HG03439 (cell line): Measurements from ENCODE around the gene LRP1B.

Experiments used
- ATAC-seq: cut with Tn5 transposase; IDR thresholded peaks from one replicate; pipeline ENCODE4 v1.9.1; 2021; ENCODE audit warnings: mild to moderate bottlenecking, moderate library complexity; ENCODE audit not compliant: unreplicated experiment

Gene LRP1B

GRCh38 chr2:141380008-141380979 is 750.5 kb downstream of the LRP1B start:
- no peak for ATAC-seq

GRCh38 chr2:141364821-141365220 is 766.0 kb downstream of the LRP1B start:
- ATAC-seq: no peak

DNA sequence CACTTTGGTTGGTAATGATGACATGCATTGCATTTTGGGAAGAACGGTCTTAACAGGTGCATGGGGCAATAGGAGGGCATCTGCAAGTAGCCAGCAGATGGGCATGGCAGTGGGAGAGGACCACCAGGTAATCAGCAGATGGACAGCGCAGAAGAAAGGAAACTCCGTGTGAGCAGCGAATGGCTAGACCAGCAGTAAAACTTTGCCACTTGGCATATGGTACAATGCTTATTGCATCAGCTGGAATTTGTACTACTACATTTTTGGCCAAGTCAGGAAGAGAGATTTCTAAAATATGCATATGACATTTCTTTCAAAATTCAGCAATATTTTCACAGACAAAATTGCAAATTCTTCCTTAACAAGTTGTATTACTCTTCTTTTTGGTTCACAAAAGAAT is 768.5 kb downstream of the LRP1B start:
- ATAC-seq: no peak

- no peak for ATAC-seq
Measured at GRCh38 chr2:141348481-141348880, 782.3 kb downstream of the LRP1B start.

DNA sequence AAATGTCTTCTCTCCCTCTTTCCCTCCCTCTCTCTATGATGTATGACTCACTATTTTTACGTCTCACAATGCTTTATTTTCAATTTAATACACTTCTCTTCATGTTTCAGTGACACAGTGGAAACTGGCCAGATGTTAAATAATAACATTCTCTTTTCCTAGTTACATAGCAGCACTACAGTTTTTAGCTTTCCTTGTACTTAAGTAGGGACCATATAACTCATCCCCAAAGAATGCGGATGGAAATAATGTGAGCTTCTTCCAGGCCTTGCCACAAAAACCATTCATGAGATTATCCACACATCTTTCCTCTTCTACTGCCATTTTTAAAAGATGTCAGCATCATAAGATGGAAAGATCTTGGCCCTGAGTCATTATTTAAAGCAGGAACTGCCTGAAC is 789.4 kb downstream of the LRP1B start:
- ATAC-seq: no peak

DNA sequence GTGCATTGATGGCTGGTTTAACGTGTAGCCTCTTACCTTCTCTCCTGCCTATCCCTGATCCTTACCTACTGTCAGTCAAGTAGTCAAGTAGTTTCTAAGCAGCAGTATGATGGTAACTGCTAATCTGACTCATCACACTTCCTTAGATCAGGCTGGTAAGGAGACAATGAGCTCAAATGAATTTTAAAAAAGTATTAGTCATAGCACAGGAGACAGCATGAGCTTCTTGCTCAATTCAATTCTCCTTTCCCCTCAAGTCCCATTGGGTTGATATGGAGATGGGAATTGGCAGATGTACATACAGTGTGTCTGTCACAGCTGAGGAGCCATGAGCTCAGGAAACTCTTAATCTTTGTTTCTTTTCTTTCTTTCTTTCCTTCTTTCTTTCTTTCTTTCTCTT is 799.7 kb downstream of the LRP1B start:
- no peak for ATAC-seq

- no peak for ATAC-seq
Measured at GRCh38 chr2:141329964-141330363, 800.9 kb downstream of the LRP1B start.

- no peak for ATAC-seq
Measured at GRCh38 chr2:141323571-141323970, 807.2 kb downstream of the LRP1B start.

GRCh38 chr2:141317986-141318385 is 812.8 kb downstream of the LRP1B start:
- no peak for ATAC-seq

DNA sequence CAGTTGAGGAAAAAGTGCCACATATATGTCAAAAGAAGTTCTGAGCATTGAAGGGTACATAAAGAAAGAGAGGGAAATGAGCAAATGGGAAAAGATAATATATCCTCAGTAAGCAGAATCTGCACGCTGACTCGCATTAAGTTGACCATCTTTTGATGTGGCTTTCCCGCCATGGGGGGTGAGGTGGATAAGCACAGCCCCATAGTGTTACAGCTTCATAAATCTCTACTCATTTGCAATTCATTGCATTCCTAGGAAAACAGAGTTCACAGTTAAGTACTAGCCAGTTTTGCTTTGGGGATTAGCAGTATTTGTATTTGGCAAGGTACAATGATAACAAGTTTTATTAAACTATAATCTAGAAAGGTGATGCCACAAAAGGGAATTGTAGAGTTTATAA is 814.2 kb downstream of the LRP1B start:
- no peak for ATAC-seq

- ATAC-seq: no peak
Measured at GRCh38 chr2:141316103-141316502, 814.7 kb downstream of the LRP1B start.

GRCh38 chr2:141313972-141314371 is 816.8 kb downstream of the LRP1B start:
- no peak for ATAC-seq

DNA sequence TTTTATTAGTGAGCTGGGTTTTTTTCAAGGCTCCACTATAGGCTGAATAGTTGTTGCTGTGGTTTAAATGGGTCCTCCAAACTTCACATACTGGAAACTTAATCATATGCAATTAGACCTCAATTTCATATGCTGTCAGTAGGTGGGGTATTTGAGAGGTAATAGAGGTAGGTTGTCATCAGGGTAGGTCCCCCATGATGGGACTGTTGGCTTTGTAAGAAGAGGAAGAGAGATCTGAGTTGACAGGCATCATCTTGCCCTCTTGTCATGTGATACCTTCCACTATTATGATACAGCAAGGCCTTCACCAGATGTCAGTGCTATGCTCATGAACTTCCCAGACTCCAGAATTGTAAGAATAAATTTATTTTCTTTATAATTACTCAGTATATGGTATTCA is 819.4 kb downstream of the LRP1B start:
- ATAC-seq: no peak

DNA sequence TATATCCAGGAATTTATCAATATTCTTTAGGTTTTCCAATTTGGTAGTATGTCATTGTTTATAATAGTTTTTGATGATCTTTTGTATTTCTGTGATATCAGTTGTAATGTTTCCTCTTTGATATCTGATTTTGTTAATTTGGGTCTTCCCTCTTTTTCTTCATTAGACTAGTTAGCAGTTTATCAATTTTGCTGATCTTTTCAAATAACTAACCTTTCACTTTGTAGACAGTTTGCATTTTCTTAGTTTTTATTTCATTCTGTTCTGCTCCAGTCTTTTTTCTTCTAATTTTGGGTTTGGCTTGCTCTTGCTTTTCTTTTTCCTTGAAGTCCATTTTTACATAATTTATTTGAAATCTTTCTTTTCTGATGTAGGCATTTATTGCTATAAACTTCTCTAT is 824.4 kb downstream of the LRP1B start:
- ATAC-seq: no peak

DNA sequence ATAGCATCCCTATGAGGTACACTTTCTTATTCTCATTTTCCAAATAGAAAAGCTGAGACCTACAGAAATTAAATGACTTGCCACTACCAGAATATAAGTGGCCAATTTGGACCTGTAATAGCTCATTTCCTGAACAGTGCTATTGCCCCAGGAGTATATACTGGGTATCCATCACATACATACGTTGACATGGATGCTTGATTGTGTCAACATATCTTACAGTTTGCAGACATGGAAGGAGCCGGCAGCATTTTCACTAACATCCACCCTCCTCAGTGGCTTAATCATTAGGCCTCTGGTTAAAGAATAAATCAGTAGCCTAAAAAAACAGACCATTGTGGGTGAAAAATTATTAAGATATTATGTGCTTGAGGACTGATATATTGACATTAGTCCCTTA is 829.3 kb downstream of the LRP1B start:
- no peak for ATAC-seq

GRCh38 chr2:141280037-141280436 is 850.8 kb downstream of the LRP1B start:
- ATAC-seq: no peak

- ATAC-seq: no peak
Measured at GRCh38 chr2:141271346-141271745, 859.5 kb downstream of the LRP1B start.

- ATAC-seq: no peak
Measured at GRCh38 chr2:141264848-141265247, 866.0 kb downstream of the LRP1B start.

- no peak for ATAC-seq
Measured at GRCh38 chr2:141260911-141261310, 869.9 kb downstream of the LRP1B start.

- no peak for ATAC-seq
Measured at GRCh38 chr2:141259683-141260082, 871.1 kb downstream of the LRP1B start.

- ATAC-seq: no peak
Measured at GRCh38 chr2:141242008-141242407, 888.8 kb downstream of the LRP1B start.

- no peak for ATAC-seq
Measured at GRCh38 chr2:141226560-141226959, 904.3 kb downstream of the LRP1B start.

DNA sequence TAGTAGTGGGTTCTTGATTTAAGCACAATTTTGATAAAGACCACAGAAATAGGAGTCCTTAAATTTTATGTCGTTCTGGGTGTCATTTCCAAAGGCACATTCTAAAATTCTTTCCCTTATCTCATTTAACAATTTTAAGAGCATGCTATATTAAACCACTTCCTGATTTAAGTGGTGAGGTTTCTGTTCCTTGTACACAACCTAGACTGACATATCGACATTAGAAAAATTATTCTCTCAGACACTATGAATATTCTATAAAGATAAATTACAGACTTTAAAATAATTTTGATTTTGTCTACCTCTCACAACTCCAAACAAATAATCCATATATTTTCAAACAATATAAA is 923.8 kb downstream of the LRP1B start:
- ATAC-seq: no peak
